Body of pancreas (tissue), 4 donors: ENCODE results near the gene ARPP21. TPM values are rescaled to one million over a fixed set of nuclear protein-coding genes. Genes with fewer than 3 reads are reported as not detected.

Experiments
- ATAC-seq: fragments of 150-250 bp; one replicate; pipeline ENCODE4 v1.9.1; 2016
- DNase-seq, 4 donors: peaks; one replicate each; pipeline ENCODE4 v3.0.0-alpha.2; 2019
- H3K27ac ChIP-seq, 4 donors: fragments of 200-600 bp; sonication (generic); 1 replicate in 3 of 4; 2 replicates in 1 of 4; pipeline versions ENCODE4 v1.5.1 to v1.6.1; 2016 to 2019; ENCODE audit warnings: mild to moderate bottlenecking in 1 of 4, mixed read lengths in 1 of 4, moderate library complexity in 1 of 4
- H3K27me3 ChIP-seq, 2 donors: fragments of 200-600 bp; sonication (generic); one replicate each; pipeline ENCODE4 v1.6.0; 2016; ENCODE audit warnings: mild to moderate bottlenecking in 1 of 2
- H3K36me3 ChIP-seq, 2 donors: fragments of 200-600 bp; sonication (generic); replicated peaks in 1 of 2; 2 replicates each; pipeline ENCODE4 v1.5.1; 2016; ENCODE audit warnings: low read depth in 2 of 2; ENCODE audit not compliant: insufficient read depth in 1 of 2
- H3K4me1 ChIP-seq: fragments of 200-600 bp; sonication (generic); one replicate; pipeline ENCODE4 v1.6.0; 2016
- H3K4me3 ChIP-seq, 2 donors: fragments of 200-600 bp; sonication (generic); 1 replicate in 1 of 2; 2 replicates in 1 of 2; pipeline ENCODE4 v1.5.1; 2016 to 2019
- H3K9me3 ChIP-seq, 3 donors: fragments of 200-600 bp; sonication (generic); 1 replicate in 2 of 3; 2 replicates in 1 of 3; pipeline ENCODE4 v1.5.1; 2016
- POLR2A ChIP-seq, 3 donors: fragments of 450-650 bp; IDR thresholded peaks; one replicate each; pipeline ENCODE4 v1.6.1; 2016; ENCODE audit warnings: antibody characterized with exemption in 3 of 3, mild to moderate bottlenecking in 2 of 3
- WGBS, 2 donors: methylation state at CpG; one replicate each; pipeline ENCODE4 v1.1.5; 2017; 5-methylcytosine and 5-hydroxymethylcytosine counted together
- intact Hi-C: fragments of 100-400 bp; cut with DNase I; formaldehyde crosslinking; loops from one replicate; pipeline ENCODE4 v1.15.1; 2023
- microRNA-seq, 2 donors: library from miRNA; unstranded; fragments of <30 nt; microRNA quantifications; one replicate each; pipeline ENCODE4, GENCODE V29; 2016; ENCODE audit warnings: borderline number of aligned reads in 2 of 2, borderline replicate concordance in 2 of 2
- small RNA-seq: library from RNA; depleted of rRNA; stranded (forward); fragments of <200 nt; gene quantifications from one replicate; pipeline ENCODE3, GENCODE V24; 2016
- total RNA-seq, 2 donors: library from RNA; depleted of rRNA; stranded (reverse); fragments of >200 nt; gene quantifications; one replicate each; pipeline ENCODE4 v1.1.0, GENCODE V29; 2016
- TF ChIP-seq, protein P1 (sequence below), 7 experiments: fragments of 450-650 bp in 4 of 7; fragments of 200-600 bp in 3 of 7; sonication (generic) in 3 of 7; IDR thresholded peaks; one replicate each; pipeline ENCODE4 v1.5.1; 2016 to 2019; ENCODE audit warnings: antibody characterized with exemption in 7 of 7

Gene ARPP21
- total RNA-seq, 2 donors from 2014 or later: not detected

DNA sequence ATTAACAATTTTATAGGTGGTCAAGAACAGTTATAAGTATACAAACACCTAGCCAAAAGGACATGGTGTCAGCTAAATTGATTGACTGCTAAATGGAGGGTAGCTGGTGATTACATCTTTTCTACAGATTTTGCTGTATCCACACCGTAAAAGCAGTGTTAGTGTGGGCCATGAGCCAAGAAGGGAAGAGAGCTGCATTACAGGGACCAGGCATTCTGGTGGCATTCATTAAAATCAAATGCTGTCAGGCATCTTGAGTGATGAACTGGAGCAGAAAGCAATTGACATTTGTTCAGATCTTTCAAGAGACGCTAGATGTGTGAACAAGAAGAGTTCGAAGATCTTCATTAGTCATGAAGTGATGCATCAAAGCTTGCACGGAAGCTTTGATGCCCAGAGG lies 177.9 kb downstream of the ARPP21 start:
- DNase-seq (no peak), ATAC-seq (no peak)
- intact Hi-C loops: no loop called here
- H3K36me3 ChIP-seq: no peaks in the 10 kb centered on the region
- 63 to 64% methylated on average over 4 of the region's 4 CpGs for WGBS, 2 donors
- H3K9me3 ChIP-seq: no peaks in the 10 kb centered on the region
- no peak overlapping the region for H3K4me3 ChIP-seq
- H3K4me1 ChIP-seq: no peaks in the 10 kb centered on the region
- no peak for TF ChIP-seq POLR2A (IDR thresholded peaks at IDR 0.05)
- TF ChIP-seq, protein P1, sequence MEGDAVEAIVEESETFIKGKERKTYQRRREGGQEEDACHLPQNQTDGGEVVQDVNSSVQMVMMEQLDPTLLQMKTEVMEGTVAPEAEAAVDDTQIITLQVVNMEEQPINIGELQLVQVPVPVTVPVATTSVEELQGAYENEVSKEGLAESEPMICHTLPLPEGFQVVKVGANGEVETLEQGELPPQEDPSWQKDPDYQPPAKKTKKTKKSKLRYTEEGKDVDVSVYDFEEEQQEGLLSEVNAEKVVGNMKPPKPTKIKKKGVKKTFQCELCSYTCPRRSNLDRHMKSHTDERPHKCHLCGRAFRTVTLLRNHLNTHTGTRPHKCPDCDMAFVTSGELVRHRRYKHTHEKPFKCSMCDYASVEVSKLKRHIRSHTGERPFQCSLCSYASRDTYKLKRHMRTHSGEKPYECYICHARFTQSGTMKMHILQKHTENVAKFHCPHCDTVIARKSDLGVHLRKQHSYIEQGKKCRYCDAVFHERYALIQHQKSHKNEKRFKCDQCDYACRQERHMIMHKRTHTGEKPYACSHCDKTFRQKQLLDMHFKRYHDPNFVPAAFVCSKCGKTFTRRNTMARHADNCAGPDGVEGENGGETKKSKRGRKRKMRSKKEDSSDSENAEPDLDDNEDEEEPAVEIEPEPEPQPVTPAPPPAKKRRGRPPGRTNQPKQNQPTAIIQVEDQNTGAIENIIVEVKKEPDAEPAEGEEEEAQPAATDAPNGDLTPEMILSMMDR (IDR thresholded peaks at IDR 0.05): no peak
- H3K27me3 ChIP-seq: no peaks in the 10 kb centered on the region
- H3K27ac ChIP-seq: no peak overlapping the region

DNA sequence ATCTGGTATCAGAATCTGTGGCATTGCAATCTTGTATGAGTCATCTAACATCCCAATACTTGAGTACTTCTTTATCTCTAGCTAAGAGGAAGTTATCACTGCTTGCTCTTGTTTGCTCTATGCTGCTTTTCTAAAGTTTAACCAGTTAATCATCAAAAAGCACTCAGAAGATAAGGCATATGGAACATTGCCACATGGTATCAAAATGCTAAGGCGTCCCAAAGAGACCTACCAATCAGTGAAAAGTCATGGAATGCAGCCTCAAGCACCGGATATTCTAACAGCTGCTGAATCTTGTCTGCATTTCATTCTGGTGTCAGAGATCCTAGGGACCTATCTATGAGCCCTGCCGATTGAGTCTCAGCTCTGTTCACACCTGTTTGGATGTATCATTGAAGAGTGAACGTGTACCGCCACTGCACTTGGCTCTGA lies 192.8 kb downstream of the ARPP21 start:
- Histone ChIP-seq H3K4me3 (no peak overlapping the region), H3K4me1 (no peaks in the 10 kb centered on the region), H3K27me3 (no peaks in the 10 kb centered on the region), H3K9me3 (no peaks in the 10 kb centered on the region), H3K27ac (no peak overlapping the region), H3K36me3 (no peaks in the 10 kb centered on the region)
- intact Hi-C loops: no loop called here
- ATAC-seq (no peak), DNase-seq (peak in 1 of 4 donors; percentile 3)
- 33 to 36% methylated on average over 5 of the region's 5 CpGs for WGBS, 2 donors
- TF ChIP-seq, protein P1 (IDR thresholded peaks at IDR 0.05): no peak
- no peak for TF ChIP-seq POLR2A (IDR thresholded peaks at IDR 0.05)

Small RNA genes within 50 kb of the gene (microRNA-seq; reads per million reads assigned to microRNA genes)
- 1.8 to 1.9 reads per million in 2 donors for gene MIR128-2

Small RNA genes within 50 kb of the gene (small RNA-seq; reads per million reads assigned to genes)
- not detected for gene MIR128-2
